ENCODE data around the gene NAA60.

GRCh38 chr16:3467921-3468320 lies 24.4 kb downstream of the NAA60 start:
- no peak for TF ChIP-seq EZH2phosphoT487 (IDR thresholded peaks at IDR 0.05; ENCODE audit: insufficient read depth, low read depth)
- no peak for TF ChIP-seq EZH2 (IDR thresholded peaks at IDR 0.05; ENCODE audit: insufficient read depth, poor library complexity, severe bottlenecking)
